ENCODE data around the gene CST3. TPM values are rescaled to one million over a fixed set of nuclear protein-coding genes. Genes with fewer than 3 reads are reported as not detected.

The CST3 gene
- total and polyA plus RNA-seq, 2 experiments from 2014 or later = 921 to 2,850 TPM

GRCh38 chr20:23631226-23631822 lies 6.4 kb downstream of the CST3 start:
- Histone ChIP-seq H3K27ac (no peak overlapping the region), H2AFZ (no peak overlapping the region), H3K27me3 (no peaks in the 10 kb centered on the region), H3K4me2 (no peak overlapping the region), H3K36me3 (replicated peaks; ENCODE audit: insufficient read depth, low read depth) (no peaks in the 10 kb centered on the region), H3K9me3 (ENCODE audit: low read depth) (no peaks in the 10 kb centered on the region), H3K4me1 (ENCODE audit: insufficient read depth) (peaks cover 16% of the 10 kb centered on the region), H3K9me2 (replicated peaks; ENCODE audit: insufficient read depth) (no peaks in the 10 kb centered on the region), H3K4me3 (no peak overlapping the region), H3K79me2 (peaks cover 13% of the 10 kb centered on the region), H4K20me1 (ENCODE audit: insufficient read depth, poor library complexity, severe bottlenecking) (peaks cover 3% of the 10 kb centered on the region)
- WGBS (ENCODE audit: low lambda C conversion rate, missing lambda C conversion rate) = 98% methylated on average over 9 of the region's 9 CpGs
- DNase-seq (ENCODE audit: low spot score) = no peak
- TF ChIP-seq EZH2 (IDR thresholded peaks at IDR 0.05; ENCODE audit: borderline replicate concordance) (no peak), CTCF (IDR thresholded peaks at IDR 0.05; ENCODE audit: poor library complexity) (no peak), EZH2phosphoT487 (IDR thresholded peaks at IDR 0.05; ENCODE audit: low read depth, severe bottlenecking, unreplicated experiment) (no peak)

- 96% methylated on average over 4 of the region's 4 CpGs for WGBS (ENCODE audit: low lambda C conversion rate, missing lambda C conversion rate)
- Histone ChIP-seq H3K27ac (peak overlapping the region; percentile 93), H3K9me3 (ENCODE audit: low read depth) (no peaks in the 10 kb centered on the region), H4K20me1 (ENCODE audit: insufficient read depth, poor library complexity, severe bottlenecking) (no peaks in the 10 kb centered on the region), H3K4me1 (ENCODE audit: insufficient read depth) (peaks cover 16% of the 10 kb centered on the region), H3K27me3 (no peaks in the 10 kb centered on the region), H3K9me2 (replicated peaks; ENCODE audit: insufficient read depth) (no peaks in the 10 kb centered on the region), H3K36me3 (replicated peaks; ENCODE audit: insufficient read depth, low read depth) (no peaks in the 10 kb centered on the region), H2AFZ (no peak overlapping the region), H3K79me2 (peaks cover 7% of the 10 kb centered on the region), H3K4me2 (no peak overlapping the region), H3K4me3 (no peak overlapping the region)
- TF ChIP-seq EZH2phosphoT487 (IDR thresholded peaks at IDR 0.05; ENCODE audit: low read depth, severe bottlenecking, unreplicated experiment) (no peak), EZH2 (IDR thresholded peaks at IDR 0.05; ENCODE audit: borderline replicate concordance) (no peak), CTCF (IDR thresholded peaks at IDR 0.05; ENCODE audit: poor library complexity) (no peak)
- DNase-seq (ENCODE audit: low spot score) = no peak
Observed at GRCh38 chr20:23630392-23630849, 7.3 kb downstream of the CST3 start.

GRCh38 chr20:23629542-23630391 lies 8.0 kb downstream of the CST3 start:
- H3K4me1 ChIP-seq (ENCODE audit: insufficient read depth) = peaks cover 16% of the 10 kb centered on the region
- no peak overlapping the region for H2AFZ ChIP-seq
- H3K79me2 ChIP-seq = peaks cover under 1% of the 10 kb centered on the region
- no peaks in the 10 kb centered on the region for H3K36me3 ChIP-seq (replicated peaks; ENCODE audit: insufficient read depth, low read depth)
- peak overlapping the region; percentile 93 for H3K27ac ChIP-seq
- no peaks in the 10 kb centered on the region for H3K9me3 ChIP-seq (ENCODE audit: low read depth)
- WGBS (ENCODE audit: low lambda C conversion rate, missing lambda C conversion rate) = 80% methylated on average over 12 of the region's 12 CpGs
- no peaks in the 10 kb centered on the region for H3K9me2 ChIP-seq (replicated peaks; ENCODE audit: insufficient read depth)
- no peaks in the 10 kb centered on the region for H3K27me3 ChIP-seq
- TF ChIP-seq EZH2 (IDR thresholded peaks at IDR 0.05; ENCODE audit: borderline replicate concordance) (no peak), EZH2phosphoT487 (IDR thresholded peaks at IDR 0.05; ENCODE audit: low read depth, severe bottlenecking, unreplicated experiment) (no peak), CTCF (IDR thresholded peaks at IDR 0.05; ENCODE audit: poor library complexity) (no peak)
- peak; percentile 15 for DNase-seq (ENCODE audit: low spot score)
- H4K20me1 ChIP-seq (ENCODE audit: insufficient read depth, poor library complexity, severe bottlenecking) = no peaks in the 10 kb centered on the region
- no peak overlapping the region for H3K4me2 ChIP-seq
- no peak overlapping the region for H3K4me3 ChIP-seq
